NCI-H1694 treated with DMSO at 0.1 percent for 48 hours (cell line): ENCODE data around the gene AP2M1.
"Not testable (repeated sequence)": the region's sequence is repeated elsewhere in the genome, so short reads cannot be mapped to it uniquely, and the experiment has no call there.

Source experiments
- DNase-seq: peaks from one replicate; lab custom pipeline; 2025; lab: John Stamatoyannopoulos, UW

Gene AP2M1

DNA sequence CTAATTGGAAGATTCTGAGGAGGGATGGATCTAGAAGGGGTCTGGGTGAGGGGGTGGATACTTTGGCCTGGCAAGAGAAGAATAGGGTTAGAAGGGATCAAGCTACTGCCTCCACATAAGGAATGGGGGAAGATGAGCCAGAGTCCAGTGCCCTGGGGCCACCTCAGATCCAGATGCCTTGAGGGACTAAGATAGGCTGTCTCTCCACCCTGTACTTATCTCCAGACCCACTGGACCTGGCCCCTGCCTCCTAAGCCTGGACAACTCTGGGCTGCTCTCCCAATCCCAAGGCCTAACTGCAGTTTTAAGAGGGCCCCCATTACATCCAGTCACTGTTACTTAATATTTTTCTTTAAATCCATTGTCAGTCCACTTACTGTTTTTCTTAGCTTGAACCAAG lies 17.4 kb upstream of the AP2M1 start:
- no peak for DNase-seq

DNA sequence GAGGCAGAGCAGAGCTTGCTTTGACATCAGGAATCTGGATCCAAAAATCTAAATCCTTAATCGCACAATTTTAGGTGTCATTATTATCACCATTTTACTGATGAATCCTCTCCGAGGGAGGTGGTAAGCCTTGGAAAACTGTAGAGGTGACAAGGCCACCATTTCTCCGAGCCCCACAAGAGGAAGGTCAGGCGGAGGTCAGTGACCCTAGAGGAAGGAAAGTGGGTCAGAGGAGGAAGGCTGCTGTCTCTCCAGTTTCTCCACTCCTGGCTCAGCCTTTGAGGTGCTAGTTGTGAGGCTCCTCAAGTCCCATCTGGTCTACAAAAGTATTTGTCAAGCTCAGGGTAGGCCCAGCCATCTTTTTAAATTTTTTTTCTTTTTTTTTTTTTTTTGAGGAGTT lies 16.3 kb upstream of the AP2M1 start:
- no peak for DNase-seq

DNA sequence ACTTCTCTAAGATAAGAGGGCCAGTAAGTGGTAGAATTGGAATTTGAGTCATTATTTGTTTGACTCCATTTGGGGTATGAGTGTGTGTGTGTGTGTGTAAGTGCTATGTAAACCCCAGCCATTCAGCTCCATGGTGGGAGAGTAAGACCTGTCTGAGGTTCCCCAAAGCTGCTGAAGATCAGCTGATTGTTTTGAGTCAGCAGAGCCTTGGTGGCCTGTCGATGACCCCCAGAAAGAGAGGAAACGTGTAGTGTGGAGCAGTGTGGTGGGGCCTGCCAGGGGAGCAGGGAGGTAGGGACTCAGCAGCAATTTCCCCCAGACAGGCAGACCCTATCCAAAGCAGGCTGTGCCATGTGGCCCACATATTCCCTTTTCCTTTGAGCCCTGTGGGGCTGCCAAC lies 14.2 kb upstream of the AP2M1 start:
- no peak for DNase-seq

DNA sequence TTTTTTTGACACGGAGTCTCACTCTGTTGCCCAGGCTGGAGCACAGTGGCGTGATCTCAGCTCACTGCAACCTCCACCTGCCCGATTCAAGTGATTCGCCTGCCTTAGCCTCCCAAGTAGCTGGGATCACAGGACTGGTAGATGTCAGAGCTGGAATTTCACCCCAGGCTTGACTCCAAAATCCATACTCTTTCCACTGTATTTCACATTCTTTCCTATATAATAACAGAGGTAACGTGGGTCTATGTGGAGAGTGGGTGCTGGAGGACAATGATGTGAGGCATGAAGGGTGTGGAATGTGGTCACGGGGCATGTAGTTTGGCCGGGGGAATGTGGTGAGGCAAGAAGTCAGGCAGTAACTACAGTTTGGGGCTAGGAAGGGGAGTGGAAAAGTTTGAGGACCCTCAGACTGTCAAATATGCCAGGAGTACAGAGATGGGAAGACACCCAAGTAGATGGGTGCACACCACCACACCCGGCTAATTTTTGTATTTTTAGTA lies 12.0 kb upstream of the AP2M1 start:
- not testable (repeated sequence) for DNase-seq

DNA sequence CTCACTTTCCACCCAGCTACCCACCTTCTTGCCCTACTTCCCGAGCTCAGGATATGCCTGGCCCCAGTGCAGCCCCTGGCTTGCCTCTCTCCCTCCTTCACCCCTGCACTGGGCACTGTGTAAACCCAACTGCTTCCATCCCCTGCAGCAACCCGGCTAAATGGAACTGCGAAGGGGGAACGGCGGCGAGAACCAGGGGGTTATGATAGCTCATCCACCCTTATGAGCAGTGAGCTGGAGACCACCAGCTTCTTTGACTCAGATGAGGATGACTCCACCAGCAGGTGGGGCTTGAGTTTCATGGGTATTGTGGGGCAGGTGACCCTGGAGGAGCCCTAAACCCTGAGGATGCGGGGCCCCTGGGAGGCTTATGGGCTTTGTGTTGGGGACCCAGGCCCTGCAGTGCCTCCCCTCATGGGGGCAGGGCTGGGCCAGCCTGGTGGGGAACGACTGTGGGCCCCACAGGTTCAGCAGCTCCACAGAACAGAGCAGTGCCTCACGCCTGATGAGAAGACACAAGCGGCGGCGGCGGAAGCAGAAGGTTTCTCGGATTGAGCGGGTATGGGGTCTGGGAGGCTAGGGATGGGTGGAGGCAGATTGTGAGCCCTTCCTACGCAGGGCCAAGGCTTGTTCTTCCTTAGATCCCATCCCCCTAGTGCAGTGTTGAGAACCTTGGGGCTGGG lies 9.9 kb upstream of the AP2M1 start:
- DNase-seq, result no peak

DNA sequence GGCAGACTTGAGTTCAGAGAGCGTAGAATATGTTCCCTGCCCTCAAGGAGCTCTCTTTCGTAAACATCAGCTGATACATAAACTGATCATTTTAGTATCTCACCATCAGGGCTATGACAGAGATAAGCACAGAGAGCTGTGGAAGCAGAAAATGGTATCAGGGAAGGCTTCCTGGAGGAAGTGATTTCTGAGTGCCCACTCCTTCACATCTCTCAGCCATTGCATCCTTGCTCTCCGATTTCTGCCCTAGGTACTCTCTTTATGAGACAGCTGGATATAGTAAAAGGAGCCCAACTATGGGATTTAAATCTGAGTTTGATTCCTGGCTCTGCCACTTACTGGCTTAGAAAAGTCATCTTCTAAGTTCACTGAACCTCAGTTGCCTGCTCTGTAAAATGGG lies 9.1 kb upstream of the AP2M1 start:
- no peak for DNase-seq

DNA sequence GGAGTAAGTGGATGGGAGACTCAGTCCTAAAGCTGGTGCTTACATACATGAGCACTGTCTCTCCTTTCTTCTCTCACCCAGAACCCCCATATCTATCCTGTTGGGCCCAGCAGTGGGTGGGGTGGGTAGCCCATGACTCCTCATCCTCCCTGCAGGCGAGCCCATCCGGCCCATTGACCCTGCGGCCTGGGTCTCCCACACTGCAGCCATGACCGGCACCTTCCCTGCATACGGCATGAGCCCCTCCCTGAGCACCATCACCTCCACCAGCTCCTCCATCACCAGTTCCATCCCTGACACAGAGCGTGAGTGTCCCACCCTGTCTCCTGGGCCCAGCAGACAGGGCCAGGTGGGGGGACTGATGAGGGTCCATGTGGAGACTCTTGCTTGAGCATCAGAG lies 8.0 kb upstream of the AP2M1 start:
- DNase-seq, result no peak

DNA sequence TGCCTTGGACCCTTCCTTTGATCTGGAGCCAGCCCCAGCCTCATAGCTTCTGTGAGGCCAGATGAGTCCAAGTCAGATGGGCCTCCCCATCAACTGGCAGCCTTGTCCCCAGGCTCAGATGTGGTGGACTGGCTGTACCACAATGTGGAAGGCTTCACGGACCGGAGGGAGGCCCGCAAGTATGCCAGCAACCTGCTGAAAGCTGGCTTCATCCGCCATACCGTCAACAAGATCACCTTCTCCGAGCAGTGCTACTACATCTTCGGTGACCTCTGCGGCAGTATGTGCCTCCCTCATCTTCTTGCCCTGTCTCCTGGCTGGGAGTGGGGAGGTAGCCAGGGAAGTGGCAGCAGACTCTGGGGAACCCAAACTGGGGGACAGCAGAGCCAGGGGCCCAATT lies 6.9 kb upstream of the AP2M1 start:
- no peak for DNase-seq

DNA sequence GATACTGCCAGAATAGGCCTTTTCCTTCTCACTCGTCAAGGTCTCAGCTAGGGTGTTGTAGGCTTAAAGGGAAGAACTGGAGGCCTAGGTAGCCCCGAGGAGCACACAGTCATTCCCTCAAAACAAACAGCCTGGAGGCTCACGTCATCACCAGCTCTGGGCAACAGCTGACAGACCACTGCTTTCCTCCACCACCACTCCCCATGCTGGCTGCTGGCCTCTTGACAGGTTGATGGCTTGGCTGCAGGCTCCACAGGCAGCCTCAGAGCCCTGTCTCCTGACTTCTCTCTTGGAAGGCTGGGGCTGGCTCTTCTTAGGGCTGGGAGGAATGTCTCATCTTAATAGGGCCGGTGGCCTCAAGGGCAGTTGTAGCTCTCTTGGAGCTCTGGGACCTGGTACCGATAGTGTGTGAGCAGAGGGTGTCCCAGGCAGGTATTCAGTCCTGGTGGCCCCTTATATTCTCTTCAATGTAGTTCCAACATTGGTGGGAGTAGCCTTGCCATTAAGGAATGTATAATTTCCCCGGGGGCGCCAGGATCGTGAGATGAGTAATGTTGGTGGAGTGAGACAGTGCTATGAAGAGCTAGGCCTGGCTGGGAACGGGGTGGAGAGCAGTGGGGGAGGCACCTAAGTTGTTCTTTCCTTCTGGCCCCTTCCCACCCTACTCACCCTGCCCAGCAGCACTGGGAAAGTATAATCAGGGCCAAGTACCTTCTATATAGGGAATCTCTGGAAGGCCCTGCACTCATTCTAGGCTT lies 6.1 kb upstream of the AP2M1 start:
- DNase-seq, result no peak

DNA sequence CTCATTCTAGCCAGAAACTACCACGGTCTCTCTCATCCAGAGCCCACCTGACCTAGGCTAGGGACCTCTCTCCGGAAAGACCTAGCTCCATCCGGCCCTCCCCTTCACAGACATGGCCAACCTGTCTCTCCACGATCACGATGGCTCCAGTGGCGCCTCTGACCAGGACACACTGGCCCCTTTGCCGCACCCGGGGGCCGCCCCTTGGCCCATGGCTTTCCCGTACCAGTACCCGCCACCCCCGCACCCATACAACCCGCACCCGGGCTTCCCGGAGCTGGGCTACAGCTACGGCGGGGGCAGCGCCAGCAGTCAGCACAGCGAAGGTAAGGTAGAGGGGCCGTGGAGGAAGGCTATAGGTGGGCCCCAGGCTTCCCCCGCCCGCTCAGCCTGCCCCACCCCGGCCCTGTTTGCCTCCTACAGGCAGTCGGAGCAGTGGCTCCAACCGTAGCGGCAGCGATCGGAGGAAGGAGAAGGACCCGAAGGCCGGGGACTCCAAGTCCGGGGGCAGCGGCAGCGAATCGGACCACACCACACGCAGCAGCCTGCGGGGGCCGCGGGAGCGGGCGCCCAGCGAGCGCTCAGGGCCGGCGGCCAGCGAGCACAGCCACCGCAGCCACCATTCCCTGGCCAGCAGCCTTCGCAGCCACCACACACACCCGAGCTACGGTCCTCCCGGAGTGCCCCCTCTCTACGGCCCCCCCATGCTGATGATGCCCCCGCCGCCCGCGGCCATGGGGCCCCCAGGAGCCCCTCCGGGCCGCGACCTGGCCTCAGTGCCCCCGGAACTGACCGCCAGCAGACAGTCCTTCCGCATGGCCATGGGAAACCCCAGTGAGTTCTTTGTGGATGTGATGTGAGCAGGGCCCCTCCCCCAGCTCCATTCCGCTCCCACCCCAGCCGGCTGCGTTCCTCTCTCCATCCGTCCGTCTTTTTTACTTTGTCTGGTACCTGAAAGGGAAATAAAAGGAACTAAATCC lies 4.5 kb upstream of the AP2M1 start:
- DNase-seq, result no peak

DNA sequence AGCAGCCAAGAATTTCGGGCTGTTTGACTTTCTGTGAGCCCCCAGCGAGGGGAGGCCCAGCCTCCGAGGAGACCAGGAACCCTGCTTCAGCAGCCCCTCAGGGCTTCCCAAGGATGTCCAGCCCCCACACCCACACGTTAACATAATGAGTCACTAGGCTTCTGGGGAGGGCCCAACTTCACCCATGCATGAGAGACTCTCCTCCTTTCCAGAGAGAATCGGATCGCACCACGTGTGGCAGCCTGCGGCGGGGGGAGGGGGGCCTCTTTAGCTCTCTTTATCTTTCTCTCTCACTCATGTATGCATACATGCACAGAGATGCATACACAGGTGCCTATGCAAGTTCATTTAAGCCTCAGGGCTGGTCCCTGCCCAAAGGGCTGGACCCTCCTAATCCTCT lies 3.1 kb upstream of the AP2M1 start:
- no peak for DNase-seq

DNA sequence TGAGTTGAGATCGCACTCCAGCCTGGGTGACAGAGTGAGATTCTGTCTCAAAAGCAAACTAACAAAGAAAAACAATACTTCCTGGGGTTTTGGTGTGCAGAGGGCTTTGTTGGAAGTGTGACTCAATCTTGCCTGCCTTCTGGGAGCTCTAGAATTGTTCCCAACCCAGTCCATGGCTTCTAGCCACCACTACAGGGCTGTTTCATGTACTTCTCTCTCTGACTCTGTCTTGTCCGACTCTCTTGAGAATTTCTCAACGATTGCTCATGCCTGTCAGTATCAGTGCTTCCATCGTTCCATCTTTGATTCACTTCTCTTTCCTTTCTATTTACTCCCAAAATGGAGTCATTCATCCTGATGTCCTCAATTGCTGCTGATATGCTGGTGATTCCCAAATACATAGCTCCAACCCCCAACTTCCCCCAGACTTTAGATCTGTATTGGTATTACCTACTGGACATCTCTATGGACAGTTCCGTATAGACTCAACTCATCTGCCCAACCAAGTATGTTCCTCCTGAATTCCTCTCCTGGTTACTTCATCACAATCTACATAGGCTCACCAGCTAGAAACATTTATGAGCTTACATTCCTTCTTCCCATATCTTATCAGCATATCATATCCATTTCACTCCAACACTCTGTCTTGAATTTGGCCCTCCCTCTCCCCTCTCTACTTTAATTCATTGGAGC lies 1.8 kb upstream of the AP2M1 start:
- DNase-seq, result no peak

DNA sequence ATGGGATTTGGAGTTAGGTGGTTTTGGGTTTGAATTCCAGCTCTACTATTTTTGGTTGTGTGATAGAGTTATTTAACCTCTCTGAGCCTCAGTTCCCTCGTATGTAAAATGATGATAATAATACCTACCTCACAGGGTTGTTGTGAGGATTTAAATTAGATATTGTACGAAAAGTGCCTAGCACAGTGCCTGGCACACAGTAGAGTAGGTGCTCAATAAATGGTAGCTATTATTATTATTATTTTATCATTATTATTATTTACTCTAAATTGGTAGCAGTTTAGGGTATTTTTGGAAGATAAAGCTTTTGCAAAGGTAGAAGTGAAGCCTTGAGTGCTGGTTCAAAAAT lies 1.3 kb upstream of the AP2M1 start:
- no peak for DNase-seq

DNA sequence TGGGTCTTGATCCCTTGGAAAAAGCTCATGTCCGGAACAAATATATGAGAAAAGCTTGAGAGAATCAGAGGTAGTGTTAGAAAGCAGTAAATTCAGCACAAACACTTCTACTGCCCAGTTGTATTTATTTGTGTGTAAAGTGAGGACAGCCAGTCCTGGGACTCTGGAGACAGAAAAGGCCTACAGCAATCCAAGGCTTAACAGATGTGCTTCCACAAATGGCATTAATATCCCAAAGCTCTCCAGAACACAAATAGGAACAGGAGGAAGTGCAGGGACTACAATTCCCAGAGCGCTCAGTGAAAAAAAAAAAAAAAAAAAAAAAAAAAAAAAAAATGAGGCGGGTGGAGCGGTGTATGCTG lies 390 bp upstream of the AP2M1 start:
- no peak for DNase-seq

DNA sequence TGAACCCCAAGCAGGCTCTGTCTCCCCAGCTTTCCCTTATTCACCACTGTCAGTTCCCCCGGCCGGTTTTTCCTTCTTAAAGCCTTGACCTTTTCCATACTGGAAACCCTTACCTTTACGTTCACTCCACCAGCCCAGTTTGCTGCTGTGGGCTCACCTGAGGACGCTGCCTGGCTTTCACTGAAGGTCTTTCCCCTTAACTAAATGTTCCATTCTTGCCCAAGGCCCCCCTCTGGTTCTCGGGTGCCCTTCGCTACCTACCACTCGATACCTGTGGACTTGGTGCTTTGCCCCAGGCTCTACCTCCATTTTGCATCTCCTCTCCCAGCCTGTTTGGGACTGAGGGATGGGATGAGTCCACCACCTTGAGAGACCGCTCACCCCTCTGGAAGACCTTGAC lies 851 bp downstream of the AP2M1 start:
- no peak for DNase-seq

DNA sequence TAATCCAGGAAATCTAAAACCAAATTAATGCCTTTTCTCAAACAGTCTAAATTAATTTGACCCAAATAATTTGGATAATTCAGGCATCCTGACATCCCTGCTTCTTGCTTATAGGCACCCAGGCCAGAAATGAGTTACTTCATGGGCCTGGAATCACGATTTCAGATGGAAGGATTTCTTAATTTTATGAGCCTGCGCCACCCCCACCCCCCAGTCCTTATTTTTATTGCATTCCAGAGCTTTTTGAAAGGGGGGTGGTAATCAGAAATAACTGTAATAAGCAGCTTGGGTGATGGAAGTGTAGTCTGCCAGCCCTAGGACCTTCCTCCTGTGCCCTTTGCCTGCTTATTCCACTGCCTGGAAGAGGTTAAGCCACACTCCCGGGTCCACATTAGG lies 1.3 kb downstream of the AP2M1 start:
- no peak for DNase-seq

DNA sequence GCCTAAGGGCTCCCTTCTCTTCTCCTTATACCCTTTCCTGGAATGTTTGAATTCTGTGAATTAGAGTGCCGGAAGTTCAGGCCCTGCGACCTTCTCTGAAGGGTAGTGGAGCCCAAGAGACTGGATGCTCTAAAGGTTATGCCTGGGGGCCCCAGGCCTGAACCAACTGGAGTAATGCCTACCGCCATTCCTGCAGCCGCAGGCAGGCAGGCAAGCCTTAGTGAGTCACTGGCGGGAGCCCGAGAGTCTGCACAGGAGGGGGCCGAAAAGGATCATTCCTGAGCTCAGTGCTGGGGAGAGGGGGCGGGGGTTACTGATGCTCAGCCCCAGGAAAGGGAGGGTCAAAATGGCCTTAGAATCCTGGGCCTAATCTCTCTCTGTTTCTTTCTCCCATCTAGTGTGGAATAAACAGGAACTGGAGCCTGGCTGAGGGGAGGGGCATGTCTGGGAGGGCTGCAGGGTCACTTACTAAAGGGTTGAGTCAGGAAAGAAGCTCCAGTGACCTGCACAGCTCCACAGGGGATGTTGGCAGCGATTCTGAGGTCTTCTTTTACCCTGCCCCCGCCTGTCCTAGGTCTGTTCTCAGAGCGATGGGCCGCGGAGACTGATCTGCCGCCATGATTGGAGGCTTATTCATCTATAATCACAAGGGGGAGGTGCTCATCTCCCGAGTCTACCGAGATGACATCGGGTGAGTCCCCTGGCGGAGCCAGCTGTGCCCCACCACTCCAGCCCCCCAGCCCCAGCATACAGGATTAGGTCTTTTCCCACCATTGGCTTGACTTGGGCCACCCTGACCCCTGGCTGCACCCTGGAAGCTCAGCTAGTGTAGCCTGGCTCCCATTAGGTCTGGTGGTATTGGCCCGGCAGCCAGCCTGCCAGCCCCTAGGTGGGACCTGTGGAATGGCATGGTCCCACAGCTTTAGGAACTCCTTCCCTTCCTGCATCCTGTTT lies 2.0 kb downstream of the AP2M1 start:
- no peak for DNase-seq

DNA sequence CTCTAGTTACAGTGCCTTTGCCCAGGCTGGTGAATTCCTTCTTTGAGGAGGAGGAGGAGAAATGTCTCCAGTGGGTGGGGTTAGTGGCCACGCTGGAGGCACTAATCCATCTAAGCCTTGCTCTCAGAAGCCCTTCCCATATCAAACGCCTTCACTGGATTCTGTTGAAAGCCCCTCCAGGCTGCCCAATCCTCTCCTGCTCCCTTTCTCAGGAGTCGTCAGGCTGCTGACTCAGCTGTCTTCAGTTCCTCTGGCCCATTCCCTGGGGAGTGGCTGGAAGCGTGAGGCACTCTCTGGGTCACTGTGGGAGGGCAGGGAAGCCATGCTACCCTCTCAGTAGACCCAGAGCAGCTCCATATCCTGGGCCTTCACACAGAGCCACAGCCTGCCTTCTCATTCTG lies 2.7 kb downstream of the AP2M1 start:
- DNase-seq, result no peak

DNA sequence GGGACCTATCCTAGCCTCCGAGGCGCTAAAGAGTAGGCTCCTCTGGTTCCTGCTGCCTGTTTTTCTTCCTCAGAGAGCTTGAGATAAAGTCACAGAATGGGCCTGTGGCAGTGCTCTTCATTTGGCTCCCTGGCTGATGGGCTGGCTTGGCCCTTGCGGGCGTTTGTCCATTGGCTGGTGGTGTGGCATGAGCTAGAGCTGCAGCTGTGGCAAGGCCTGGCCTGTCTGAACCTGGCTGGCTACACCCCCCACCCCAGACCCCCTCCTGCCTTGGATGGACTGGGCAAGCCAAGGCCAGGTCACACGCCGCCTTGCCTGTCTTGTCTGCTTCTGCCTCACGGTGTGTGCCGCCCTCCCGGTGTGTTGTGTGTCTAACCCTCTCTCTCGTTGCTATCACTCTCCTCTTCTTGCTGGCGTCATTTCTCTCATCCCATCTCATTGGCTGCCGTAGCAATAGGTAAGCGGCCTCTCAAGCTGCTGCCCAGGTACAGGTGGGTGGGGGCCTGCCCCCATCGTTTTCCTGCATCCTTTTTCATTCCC lies 3.2 kb downstream of the AP2M1 start:
- no peak for DNase-seq

DNA sequence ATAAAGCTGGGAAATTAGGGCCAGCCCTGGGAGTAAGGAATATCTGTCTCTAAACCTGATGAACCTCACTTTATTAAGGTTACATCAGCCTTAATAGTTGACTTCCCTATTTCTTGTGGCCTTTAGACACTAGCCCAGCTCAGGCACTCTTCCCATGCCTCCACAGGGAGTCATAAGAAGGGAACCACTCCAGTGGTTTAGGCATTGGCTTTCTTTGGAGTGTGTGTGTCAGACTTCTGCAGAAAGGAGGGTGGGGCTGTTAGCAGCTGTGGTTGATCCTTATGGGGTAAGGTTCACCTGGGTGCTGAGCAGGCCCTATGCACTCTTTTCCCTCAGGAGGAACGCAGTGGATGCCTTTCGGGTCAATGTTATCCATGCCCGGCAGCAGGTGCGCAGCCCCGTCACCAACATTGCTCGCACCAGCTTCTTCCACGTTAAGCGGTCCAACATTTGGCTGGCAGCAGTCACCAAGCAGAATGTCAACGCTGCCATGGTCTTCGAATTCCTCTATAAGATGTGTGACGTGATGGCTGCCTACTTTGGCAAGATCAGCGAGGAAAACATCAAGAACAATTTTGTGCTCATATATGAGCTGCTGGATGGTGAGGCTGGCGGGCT lies 4.0 kb downstream of the AP2M1 start:
- no peak for DNase-seq
